HG02938 (cell line): Measurements from ENCODE around the gene TAGLN2.

Experiments
- ATAC-seq: cut with Tn5 transposase; IDR thresholded peaks from one replicate; pipeline ENCODE4 v1.9.1; 2021; ENCODE audit warnings: mild to moderate bottlenecking, moderate library complexity; ENCODE audit not compliant: unreplicated experiment

Gene TAGLN2

GRCh38 chr1:159880430-159880829 is 44.9 kb downstream of the TAGLN2 start:
- no peak for ATAC-seq

GRCh38 chr1:159879977-159880376 is 45.3 kb downstream of the TAGLN2 start:
- ATAC-seq = no peak

DNA sequence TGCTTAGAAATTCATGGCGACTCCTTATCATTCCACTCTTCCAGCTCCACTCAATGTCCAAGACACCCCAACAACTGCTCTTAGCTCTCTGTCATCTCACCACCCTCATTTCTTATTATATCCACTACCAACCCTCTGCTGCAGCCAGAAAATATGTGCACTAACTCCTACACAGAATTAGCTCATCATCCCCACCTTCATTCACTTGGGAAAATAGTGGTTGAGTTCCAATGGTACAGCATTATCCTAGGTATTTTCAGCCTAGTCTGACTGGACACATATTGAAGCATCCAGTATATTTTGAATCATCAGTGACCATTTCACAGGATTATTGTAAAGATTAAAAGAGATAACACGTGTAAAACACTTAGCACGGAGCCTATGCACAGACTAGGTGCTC is 46.2 kb downstream of the TAGLN2 start:
- ATAC-seq = no peak

DNA sequence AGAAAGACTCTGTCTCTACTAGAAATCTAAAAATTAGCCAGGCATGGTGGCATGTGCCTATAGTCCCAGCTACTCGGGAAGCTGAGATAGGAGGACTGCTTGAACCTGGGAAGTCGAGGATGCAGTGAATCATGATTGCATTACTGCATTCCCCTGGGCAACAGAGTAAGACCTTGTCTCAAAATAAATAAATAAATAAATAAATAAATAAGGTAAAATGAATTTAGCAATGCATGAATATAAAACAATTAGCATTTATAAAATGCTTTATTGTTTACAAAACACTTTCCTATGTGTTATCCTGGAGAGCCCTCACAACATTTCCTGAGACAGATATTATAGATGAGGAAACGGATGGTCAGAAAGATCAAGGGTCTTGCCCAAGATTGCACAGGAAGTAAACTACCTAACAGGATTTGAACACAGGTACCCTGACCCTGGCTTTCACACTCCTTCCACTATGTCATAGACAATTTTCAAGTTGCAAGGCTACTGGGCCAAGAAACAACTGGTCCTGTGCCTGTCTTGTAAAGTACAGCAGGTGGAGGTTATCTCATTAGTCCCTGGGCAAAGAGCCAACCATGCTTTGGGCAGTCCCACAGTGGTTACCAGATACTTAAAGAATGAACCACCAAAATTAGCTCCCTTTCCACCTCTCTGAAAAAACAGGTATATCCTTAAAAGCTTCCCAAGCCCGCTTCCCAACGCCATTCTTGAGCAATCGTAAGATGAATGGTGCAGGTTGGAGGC is 47.4 kb downstream of the TAGLN2 start:
- no peak for ATAC-seq

GRCh38 chr1:159873530-159874143 is 51.7 kb downstream of the TAGLN2 start:
- ATAC-seq = no peak

- ATAC-seq = no peak
Observed at GRCh38 chr1:159872891-159873290, 52.4 kb downstream of the TAGLN2 start.

DNA sequence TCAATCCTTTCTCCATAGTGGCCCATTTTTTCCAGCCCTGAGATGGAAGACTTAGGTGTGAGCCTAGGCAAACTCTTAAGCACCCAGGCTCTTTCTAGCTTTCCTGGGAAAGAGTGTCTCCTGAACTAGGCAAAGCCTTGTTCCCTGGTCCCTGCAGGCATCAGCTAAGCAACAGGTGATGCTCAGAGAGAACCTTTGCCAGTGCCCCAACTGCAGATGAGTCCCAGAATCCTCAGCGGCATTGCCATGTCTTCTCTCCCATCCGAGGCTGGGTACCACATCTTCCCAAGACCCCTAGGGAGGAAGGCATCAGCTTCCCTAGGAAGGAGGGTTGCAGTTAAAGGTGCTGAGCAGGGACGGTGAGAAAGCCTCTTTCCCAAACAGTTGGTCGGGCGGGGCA is 54.6 kb downstream of the TAGLN2 start:
- ATAC-seq = no peak

GRCh38 chr1:159869607-159870006 is 55.7 kb downstream of the TAGLN2 start:
- ATAC-seq = no peak

DNA sequence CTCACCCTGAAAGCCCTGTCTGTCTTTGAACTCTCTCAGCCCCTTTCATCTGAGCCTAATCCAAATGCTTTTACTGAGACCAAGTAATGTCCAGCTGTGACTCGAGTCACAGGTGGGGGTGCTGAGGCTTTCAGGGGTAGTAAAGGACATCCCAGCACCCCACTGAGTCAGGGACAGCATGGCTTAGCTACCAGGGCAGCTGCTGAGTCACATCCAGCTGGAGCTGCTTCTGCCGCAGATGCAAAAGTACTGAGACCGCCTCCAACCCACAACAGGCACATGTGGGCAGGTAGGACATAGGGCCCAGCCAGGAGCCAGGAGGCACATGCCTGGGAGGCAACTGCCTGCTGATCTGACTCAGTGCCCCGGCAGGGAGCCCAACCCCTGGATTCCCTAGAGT is 56.1 kb downstream of the TAGLN2 start:
- ATAC-seq = no peak

- ATAC-seq = no peak
Observed at GRCh38 chr1:159868766-159869165, 56.5 kb downstream of the TAGLN2 start.
